Type B pancreatic cell (in vitro differentiated cells): ENCODE measurements around the gene BTBD9. TPM values are rescaled to one million over a fixed set of nuclear protein-coding genes. Genes with fewer than 3 reads are reported as not detected.

Experiments
- DNase-seq: peaks from one replicate; pipeline ENCODE4 v3.0.0; 2021; ENCODE audit warnings: mixed read lengths; ENCODE audit not compliant: unreplicated experiment; ENCODE audit errors: extremely low spot score
- H3K27ac Mint-ChIP-seq: 2 replicates; pipeline ENCODE4 v1.8.0; 2021; ENCODE audit warnings: mild to moderate bottlenecking, mixed read lengths
- H3K27me3 Mint-ChIP-seq: 2 replicates; pipeline ENCODE4 v1.8.0; 2021; ENCODE audit warnings: mixed read lengths
- H3K36me3 Mint-ChIP-seq: 2 replicates; pipeline ENCODE4 v1.8.0; 2021; ENCODE audit warnings: mixed read lengths
- H3K4me1 Mint-ChIP-seq: one replicate; pipeline ENCODE4 v1.8.0; 2021; ENCODE audit warnings: mixed read lengths; ENCODE audit not compliant: unreplicated experiment
- H3K4me3 Mint-ChIP-seq: 2 replicates; pipeline ENCODE4 v1.8.0; 2021; ENCODE audit warnings: mild to moderate bottlenecking, mixed read lengths
- H3K9me3 Mint-ChIP-seq: 2 replicates; pipeline ENCODE4 v1.8.0; 2021; ENCODE audit warnings: mixed read lengths
- CTCF ChIP-seq: fragments of 200-600 bp; sonication (generic); conservative IDR thresholded peaks from 2 replicates; pipeline ENCODE4 v1.5.0; 2021; ENCODE audit warnings: antibody characterized with exemption, mild to moderate bottlenecking
- total RNA-seq: library from RNA; stranded (reverse); gene quantifications from 2 replicates; pipeline ENCODE4 v1.2.1, GENCODE V29; 2021; ENCODE audit warnings: low replicate concordance

BTBD9 gene
- total RNA-seq, 1 donor from 2014 or later, result 14.9 TPM

- Mint-ChIP-seq H3K36me3 (peaks cover 7% of the 10 kb centered on the region), H3K4me1 (peaks cover 36% of the 10 kb centered on the region), H3K27me3 (no peaks in the 10 kb centered on the region), H3K4me3 (no peak overlapping the region), H3K9me3 (no peaks in the 10 kb centered on the region), H3K27ac (no peak overlapping the region)
- TF ChIP-seq CTCF, result no peak
- no peak for DNase-seq
These were observed 467.6 kb downstream of the BTBD9 start for GRCh38 chr6:38171997-38172738.

- Mint-ChIP-seq H3K27ac (peak overlapping the region; percentile 34), H3K27me3 (no peaks in the 10 kb centered on the region), H3K36me3 (peaks cover 3% of the 10 kb centered on the region)
These were observed 468.9 kb downstream of the BTBD9 start for GRCh38 chr6:38170666-38171355.

GRCh38 chr6:38169977-38170526 lies 469.7 kb downstream of the BTBD9 start:
- no peak for TF ChIP-seq CTCF
- no peaks in the 10 kb centered on the region for H3K27me3 Mint-ChIP-seq
- no peak for DNase-seq
- peak overlapping the region; percentile 39 for H3K4me3 Mint-ChIP-seq
- H3K27ac Mint-ChIP-seq, result peak overlapping the region; percentile 34
- no peaks in the 10 kb centered on the region for H3K9me3 Mint-ChIP-seq
- H3K4me1 Mint-ChIP-seq, result peaks cover 31% of the 10 kb centered on the region
- peaks cover 3% of the 10 kb centered on the region for H3K36me3 Mint-ChIP-seq

More at GRCh38 chr6:38170666-38171355, 468.9 kb downstream of the BTBD9 start:
- DNase-seq, result no peak
- Mint-ChIP-seq H3K4me1 (peaks cover 28% of the 10 kb centered on the region), H3K4me3 (no peak overlapping the region), H3K9me3 (no peaks in the 10 kb centered on the region)
- no peak for TF ChIP-seq CTCF

- Mint-ChIP-seq H3K9me3 (no peaks in the 10 kb centered on the region), H3K27ac (peak overlapping the region; percentile 34), H3K4me1 (peaks cover 28% of the 10 kb centered on the region), H3K27me3 (no peaks in the 10 kb centered on the region), H3K36me3 (peaks cover 3% of the 10 kb centered on the region), H3K4me3 (peak overlapping the region; percentile 39)
- no peak for DNase-seq
- peak; percentile 48 for TF ChIP-seq CTCF
These were observed 470.3 kb downstream of the BTBD9 start for GRCh38 chr6:38169221-38169976.

- H3K9me3 Mint-ChIP-seq, result no peaks in the 10 kb centered on the region
- no peaks in the 10 kb centered on the region for H3K36me3 Mint-ChIP-seq
- peaks cover 28% of the 10 kb centered on the region for H3K4me1 Mint-ChIP-seq
- TF ChIP-seq CTCF, result no peak
- no peaks in the 10 kb centered on the region for H3K27me3 Mint-ChIP-seq
- H3K27ac Mint-ChIP-seq, result no peak overlapping the region
- no peak for DNase-seq
- H3K4me3 Mint-ChIP-seq, result no peak overlapping the region
These were observed 471.0 kb downstream of the BTBD9 start for GRCh38 chr6:38168699-38169098.
